AG04450 (cell line): ENCODE measurements around the gene SNRPB2. TPM values are rescaled to one million over a fixed set of nuclear protein-coding genes. Genes with fewer than 3 reads are reported as not detected.

Source experiments
- CTCF ChIA-PET: fragments of 300-600, 350-600 bp; formaldehyde crosslinking; extraction: SDS; loops from one replicate; lab custom pipeline; 2022; ENCODE audit warnings: antibody characterized with exemption, inconsistent platforms; lab: Charles Lee
- POLR2A ChIA-PET: fragments of 350-600 bp; formaldehyde crosslinking; extraction: SDS; loops from one replicate; lab custom pipeline; 2021; ENCODE audit warnings: antibody characterized with exemption, inconsistent platforms; lab: Yijun Ruan, JAX
- DNase-seq: peaks from one replicate; pipeline ENCODE4 v3.0.0-alpha.2; 2011; ENCODE audit warnings: low read depth, low spot score
- H3K27ac ChIP-seq: one replicate; pipeline ENCODE4 v1.5.1; 2012; ENCODE audit warnings: low read depth, low read length, control low read depth
- H3K27me3 ChIP-seq: one replicate; pipeline ENCODE4 v1.6.0; 2012; ENCODE audit warnings: low read length; ENCODE audit not compliant: control insufficient read depth, insufficient read depth
- H3K4me3 ChIP-seq: 2 replicates; pipeline ENCODE4 v1.5.1; 2011; ENCODE audit warnings: mild to moderate bottlenecking, low read depth, low read length, control low read depth
- H3K9me3 ChIP-seq: 2 replicates; pipeline ENCODE4 v1.5.1; 2012; ENCODE audit warnings: low read length; ENCODE audit not compliant: control insufficient read depth, insufficient read depth
- CTCF ChIP-seq: IDR thresholded peaks from 2 replicates; pipeline ENCODE4 v1.5.1; 2011; ENCODE audit warnings: low read depth, low read length, control low read depth, inconsistent platforms
- polyA plus RNA-seq: library from polyadenylated mRNA; depleted of rRNA; stranded (reverse); fragments of >200 nt; gene quantifications from 2 replicates; pipeline ENCODE4 v1.2.3, GENCODE V29; 2011

The SNRPB2 gene
- polyA plus RNA-seq, 1 experiment, result 123 TPM

- no peak for DNase-seq
- no peak for TF ChIP-seq CTCF
- POLR2A ChIA-PET, result no interaction called here
- Histone ChIP-seq H3K4me3 (no peak overlapping the region), H3K27me3 (no peaks in the 10 kb centered on the region), H3K27ac (no peak overlapping the region), H3K9me3 (no peaks in the 10 kb centered on the region)
- CTCF ChIA-PET, result no interaction called here
Measured at GRCh38 chr20:16692442-16692841, 37.4 kb upstream of the SNRPB2 start.

GRCh38 chr20:16693278-16693677 lies 36.5 kb upstream of the SNRPB2 start:
- POLR2A ChIA-PET, result no interaction called here
- TF ChIP-seq CTCF, result no peak
- CTCF ChIA-PET, result no interaction called here
- Histone ChIP-seq H3K27me3 (no peaks in the 10 kb centered on the region), H3K4me3 (no peak overlapping the region), H3K9me3 (no peaks in the 10 kb centered on the region), H3K27ac (no peak overlapping the region)
- DNase-seq, result no peak

- Histone ChIP-seq H3K27me3 (no peaks in the 10 kb centered on the region), H3K4me3 (no peak overlapping the region), H3K27ac (no peak overlapping the region), H3K9me3 (no peaks in the 10 kb centered on the region)
- DNase-seq, result no peak
- POLR2A ChIA-PET, result no interaction called here
- CTCF ChIA-PET, result no interaction called here
- no peak for TF ChIP-seq CTCF
Measured at GRCh38 chr20:16694161-16694560, 35.7 kb upstream of the SNRPB2 start.

- CTCF ChIA-PET, result no interaction called here
- Histone ChIP-seq H3K27ac (no peak overlapping the region), H3K9me3 (no peaks in the 10 kb centered on the region), H3K27me3 (no peaks in the 10 kb centered on the region), H3K4me3 (no peak overlapping the region)
- TF ChIP-seq CTCF, result no peak
- POLR2A ChIA-PET, result no interaction called here
- no peak for DNase-seq
Measured at GRCh38 chr20:16695628-16696027, 34.2 kb upstream of the SNRPB2 start.

- no peak for DNase-seq
Measured at GRCh38 chr20:16699293-16699692, 30.5 kb upstream of the SNRPB2 start.

More at GRCh38 chr20:16699293-16699692, 30.5 kb upstream of the SNRPB2 start:
- no peak overlapping the region for H3K27ac ChIP-seq
- no peak for TF ChIP-seq CTCF
- no peak overlapping the region for H3K4me3 ChIP-seq
- ChIA-PET POLR2A (no interaction called here), CTCF (no interaction called here)
- H3K27me3 ChIP-seq, result peaks cover 2% of the 10 kb centered on the region
- H3K9me3 ChIP-seq, result no peaks in the 10 kb centered on the region
